Activated T-cell treated with anti-CD3 and anti-CD28 coated beads for 1 hour (primary cell): Measurements from ENCODE around the gene SCLY.
"Not testable (repeated sequence)": the region's sequence is repeated elsewhere in the genome, so short reads cannot be mapped to it uniquely, and the experiment has no call there.

Experiments
- DNase-seq: peaks from one replicate; pipeline ENCODE4 v3.0.0-alpha.2; 2020; ENCODE audit warnings: low read depth

The SCLY gene, protein sequence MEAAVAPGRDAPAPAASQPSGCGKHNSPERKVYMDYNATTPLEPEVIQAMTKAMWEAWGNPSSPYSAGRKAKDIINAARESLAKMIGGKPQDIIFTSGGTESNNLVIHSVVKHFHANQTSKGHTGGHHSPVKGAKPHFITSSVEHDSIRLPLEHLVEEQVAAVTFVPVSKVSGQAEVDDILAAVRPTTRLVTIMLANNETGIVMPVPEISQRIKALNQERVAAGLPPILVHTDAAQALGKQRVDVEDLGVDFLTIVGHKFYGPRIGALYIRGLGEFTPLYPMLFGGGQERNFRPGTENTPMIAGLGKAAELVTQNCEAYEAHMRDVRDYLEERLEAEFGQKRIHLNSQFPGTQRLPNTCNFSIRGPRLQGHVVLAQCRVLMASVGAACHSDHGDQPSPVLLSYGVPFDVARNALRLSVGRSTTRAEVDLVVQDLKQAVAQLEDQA

DNA sequence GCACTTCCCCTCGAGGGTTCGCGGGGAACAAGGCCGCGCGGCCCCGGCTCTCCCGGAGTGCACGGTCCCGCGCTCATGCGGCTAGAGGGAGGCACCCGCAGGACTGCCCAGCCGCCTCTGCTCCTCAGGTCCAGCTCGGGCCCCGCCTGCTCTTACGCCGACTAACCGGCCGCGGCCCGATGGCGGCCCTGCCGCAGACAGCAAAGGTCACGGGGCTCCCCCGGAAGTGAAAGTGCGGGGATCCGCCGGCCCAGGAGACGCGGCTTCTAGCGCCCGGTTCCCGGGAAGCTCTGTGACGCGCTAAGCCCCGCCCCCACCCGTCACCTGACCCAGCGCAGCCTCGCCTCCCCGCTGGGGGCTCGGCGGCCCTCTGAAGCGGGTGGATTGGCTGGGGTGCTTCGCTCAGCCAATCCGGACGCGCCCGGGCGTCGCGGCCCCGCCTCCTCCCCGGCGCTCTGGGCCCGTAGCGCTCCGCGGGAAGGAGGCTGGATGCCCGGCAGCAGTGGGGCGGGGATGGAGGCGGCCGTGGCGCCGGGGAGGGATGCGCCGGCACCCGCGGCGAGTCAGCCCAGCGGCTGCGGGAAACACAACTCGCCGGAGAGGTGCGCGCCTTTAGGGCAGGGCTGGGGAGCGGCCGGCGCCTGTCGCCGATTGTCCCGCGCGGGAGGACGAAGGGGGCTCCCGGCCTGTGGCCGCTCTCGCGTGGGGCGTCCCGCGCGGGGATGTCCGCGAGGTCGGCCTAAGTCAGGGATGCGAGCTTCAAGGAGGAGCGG, at the start of gene SCLY:
Gene SCLY (plus strand): TSS at position 460 of the 773 bp plus-strand sequence. CDS start 54 bp downstream, at position 514.
- peak; percentile 92 for DNase-seq

- DNase-seq = no peak
These were observed 47.0 kb upstream of the SCLY start for GRCh38 chr2:238013806-238014205.

- no peak for DNase-seq
These were observed 45.1 kb upstream of the SCLY start for GRCh38 chr2:238015705-238016104.

DNA sequence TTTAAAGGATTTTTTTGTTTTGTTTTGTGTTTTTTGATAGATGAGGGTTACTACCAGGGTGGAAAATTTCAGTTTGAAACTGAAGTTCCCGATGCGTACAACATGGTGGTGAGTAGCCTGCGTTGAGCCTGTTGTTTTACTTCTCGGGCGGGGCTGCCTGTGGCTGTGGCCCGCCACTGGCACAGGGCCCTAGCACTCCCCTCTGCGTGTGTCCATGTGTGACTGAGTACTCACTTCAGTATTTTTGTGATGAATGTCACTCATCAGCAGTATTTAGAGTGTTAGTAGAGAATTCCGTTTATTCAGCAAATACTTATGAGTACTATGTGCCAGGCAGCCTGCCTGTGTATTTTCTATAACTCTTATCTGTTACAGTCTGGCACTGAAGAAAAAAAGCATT, 44.3 kb upstream of the SCLY start:
- no peak for DNase-seq

- DNase-seq = no peak
These were observed 40.8 kb upstream of the SCLY start for GRCh38 chr2:238019962-238020361.

- no peak for DNase-seq
These were observed 40.0 kb upstream of the SCLY start for GRCh38 chr2:238020816-238021215.

GRCh38 chr2:238021327-238021726, 39.5 kb upstream of the SCLY start:
- DNase-seq = no peak

DNA sequence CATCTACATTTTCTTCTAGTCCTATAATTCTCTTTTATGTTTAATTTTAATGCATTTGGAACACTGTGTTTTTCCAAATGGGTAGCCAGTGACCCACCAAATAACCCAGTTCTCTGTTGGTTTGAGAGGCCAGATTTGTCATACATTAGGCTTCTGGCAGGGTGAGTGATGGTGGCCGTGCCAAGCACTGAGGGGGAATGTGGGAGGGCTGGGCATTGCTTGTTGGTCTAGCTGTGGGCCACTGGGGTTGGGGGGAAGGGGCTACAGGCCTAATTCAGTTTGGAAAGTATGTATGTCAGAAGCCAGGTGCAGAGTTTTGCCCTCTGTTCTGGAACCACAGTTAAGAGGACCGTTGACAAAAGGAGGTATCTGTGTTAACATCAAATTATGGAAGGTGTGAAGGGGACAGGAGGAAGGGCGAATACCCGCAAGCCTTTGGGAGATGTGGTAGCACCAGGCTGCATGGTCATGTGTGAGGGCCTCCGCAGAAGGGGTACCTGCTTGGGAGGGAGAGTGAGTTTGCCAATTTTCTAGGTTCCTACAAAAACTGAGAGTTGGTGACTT, 38.1 kb upstream of the SCLY start:
- no peak for DNase-seq

GRCh38 chr2:238023608-238024007, 37.2 kb upstream of the SCLY start:
- no peak for DNase-seq

GRCh38 chr2:238024986-238025385, 35.8 kb upstream of the SCLY start:
- no peak for DNase-seq

- no peak for DNase-seq
These were observed 35.0 kb upstream of the SCLY start for GRCh38 chr2:238025741-238026360.

DNA sequence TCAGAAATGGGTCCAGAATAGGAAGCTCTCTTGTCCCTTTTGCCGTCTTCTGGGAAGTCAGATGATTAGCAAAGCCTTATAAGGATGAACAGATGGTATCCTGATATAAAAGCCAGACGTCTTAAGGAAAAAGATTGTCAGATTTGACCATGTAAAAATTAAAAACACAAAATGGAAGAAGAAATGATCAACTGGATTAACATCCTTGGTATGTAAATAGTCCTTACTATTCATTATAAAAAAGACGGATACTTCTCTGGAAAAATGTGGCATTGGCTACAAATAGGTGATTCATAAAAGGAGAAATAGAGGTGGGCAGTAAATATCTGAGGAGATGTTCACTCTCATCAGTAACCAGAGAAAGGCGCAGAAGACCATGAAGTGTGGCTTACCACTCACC, 33.7 kb upstream of the SCLY start:
- DNase-seq = no peak

DNA sequence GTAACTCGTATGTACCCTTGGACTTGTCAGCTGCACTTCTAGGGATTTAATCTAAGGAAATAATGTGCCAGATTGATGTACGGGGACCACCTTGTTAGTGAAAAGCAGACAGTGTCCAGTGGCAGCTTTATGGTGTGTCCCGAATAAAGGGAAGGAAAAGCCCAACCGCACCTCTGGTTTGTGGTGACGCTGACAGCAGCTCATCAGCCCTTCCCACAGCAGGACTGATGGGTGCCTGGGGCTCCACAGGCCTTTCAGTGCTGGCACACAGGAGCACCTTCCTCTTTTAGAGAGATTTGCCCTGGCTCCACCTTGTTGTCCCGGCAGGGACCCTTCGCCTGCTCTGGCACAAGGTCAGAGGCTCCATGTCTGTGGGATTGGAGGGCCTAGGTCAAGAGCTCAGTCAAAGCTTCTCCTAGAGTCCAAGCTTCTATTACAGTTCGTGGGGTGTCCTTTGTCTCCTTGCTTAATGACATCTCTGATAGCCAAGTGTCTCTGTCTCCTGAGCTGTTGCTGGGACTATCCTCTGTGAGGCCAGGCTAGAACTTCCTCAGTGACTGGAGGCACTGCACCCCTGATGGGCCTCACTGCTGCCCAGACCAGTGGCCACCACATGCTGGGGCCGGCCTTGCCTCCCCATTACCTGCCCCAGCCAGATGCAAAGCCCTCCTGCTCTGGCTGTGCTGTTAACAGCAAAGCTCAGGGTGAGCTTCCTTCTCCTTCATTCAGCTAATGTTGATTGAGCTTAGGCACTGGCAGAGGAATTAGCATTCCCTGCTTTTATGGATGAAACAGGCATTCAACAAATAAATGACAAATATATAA, 33.0 kb upstream of the SCLY start:
- DNase-seq = no peak

DNA sequence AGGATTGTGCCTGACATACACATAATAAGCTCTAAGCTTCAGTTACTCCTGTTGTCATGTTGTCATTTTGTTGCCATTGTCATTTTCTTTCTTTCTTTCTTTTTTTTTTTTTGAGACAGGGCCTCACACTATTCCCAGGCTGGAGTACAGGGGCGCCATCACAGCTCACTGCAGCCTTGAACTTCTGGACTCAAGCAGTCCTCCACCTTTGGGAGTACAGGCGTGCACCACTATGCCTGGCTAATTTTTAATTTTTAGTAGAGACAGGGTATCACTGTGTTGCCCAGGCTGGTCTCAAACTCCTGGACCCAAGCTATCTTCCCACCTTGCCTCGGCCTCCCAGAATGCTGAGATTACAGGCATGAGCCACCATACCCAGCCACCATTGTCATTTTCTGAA, 30.9 kb upstream of the SCLY start:
- no peak for DNase-seq

DNA sequence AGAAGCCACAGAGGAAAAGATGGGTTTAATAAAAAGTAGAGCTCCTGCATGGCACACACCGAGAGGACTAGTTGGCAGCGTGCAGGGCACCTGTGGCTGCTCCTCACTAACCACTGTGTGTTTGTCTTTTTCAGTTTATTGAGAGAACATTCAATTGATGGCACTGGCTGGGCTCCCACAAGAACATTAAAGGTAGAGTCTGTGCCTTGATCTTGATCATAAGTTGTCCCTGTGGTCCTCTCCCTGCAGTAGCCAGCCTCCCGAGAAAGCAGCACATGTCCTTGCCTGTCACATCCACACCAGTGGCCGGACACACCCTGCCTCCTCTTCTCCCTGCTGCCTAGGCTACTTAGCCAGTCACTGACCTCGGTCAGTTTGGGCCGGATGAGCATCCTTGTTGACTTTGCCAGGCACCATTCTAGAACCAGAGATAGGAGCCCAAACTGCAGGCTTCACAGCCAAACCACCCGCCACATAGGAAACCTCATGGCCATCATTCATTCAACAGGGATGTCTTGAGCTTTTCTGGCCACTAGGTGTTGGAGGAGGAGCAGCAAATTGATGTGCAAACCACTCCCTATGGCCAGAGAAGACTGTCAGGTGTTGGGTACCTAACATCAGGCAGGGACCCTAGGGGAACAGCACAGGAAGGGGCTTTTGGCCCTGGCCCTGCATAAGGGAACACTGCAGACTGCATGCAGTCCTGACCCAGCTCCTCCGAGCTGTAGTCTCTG, 30.2 kb upstream of the SCLY start:
- no peak for DNase-seq

GRCh38 chr2:238031751-238032150, 29.1 kb upstream of the SCLY start:
- no peak for DNase-seq

- DNase-seq = no peak
These were observed 28.0 kb upstream of the SCLY start for GRCh38 chr2:238032755-238033337.

DNA sequence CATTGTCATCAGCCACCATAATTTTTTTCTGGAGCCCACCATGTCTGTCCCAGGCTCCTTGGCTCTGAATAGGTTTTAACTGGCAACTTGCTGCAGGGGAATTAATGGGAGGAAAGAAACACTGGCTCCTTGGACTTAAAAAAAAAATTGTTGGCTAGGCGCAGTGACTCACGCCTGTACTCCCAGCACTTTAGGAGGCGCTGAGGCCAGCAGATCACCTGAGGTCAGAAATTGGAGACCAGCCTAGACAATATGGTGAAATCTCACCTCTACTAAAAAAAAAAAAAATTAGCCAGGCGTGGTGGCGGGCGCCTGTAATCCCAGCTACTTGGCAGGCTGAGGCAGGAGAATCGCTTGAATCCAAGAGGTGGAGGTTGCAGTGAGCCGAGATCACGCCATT, 26.8 kb upstream of the SCLY start:
- DNase-seq = not testable (repeated sequence)

DNA sequence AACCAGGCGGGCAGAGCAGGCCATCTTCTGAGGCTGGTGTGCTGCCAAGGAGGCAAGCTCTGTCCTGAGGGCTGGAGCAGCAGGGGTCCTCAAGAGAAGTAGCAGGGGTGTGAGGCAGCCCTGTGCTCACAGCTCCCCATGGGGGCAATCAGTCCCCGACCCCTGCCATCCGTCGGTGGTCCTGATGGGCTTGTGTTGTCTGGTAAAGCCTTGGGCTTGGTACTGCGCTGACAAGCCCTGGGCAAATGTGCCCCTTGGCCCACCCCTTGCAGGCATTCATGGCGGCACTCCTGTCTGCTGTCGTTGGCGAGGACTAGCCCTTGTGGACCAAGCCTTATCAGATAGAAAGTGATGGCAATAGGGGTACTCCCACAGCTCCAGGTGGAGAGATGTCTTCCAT, 22.6 kb upstream of the SCLY start:
- DNase-seq = no peak

DNA sequence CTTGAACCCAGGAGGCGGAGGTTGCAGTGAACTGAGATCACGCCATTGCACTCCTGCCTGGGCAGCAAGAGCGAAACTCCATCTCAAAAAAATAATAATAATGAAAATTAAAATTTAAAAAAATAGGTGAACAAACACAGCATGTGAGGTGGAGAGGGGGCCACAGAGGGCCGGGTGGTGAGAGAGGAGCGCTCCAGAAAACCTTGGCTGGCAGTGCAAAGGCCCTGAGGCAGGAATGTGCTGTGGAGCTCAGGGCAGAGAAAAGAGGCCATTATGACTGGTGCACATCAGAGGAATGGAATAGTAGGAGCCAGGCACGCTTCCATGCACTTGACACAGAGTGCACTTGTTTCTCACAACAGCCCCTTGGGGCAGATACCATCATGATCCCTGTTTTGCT, 21.6 kb upstream of the SCLY start:
- DNase-seq = no peak

DNA sequence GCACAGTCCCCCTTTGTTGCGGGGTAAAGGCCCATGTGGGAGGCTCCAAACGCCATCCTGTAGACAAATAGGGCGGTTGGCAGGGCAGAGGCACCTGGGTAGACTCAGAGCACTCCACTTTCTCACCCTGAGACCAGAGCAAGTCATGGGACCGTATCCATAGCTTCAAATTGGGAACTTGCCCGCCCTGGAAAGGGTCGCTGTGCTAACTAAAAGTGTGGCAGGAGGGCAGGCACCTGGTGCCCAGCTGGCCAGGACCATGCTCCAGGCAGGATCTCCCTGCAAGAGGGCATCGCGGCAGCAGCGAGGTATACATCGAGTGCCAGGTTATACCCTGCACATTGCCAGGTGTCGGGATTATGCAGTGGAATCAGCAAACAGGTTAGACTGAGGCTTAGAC, 20.8 kb upstream of the SCLY start:
- no peak for DNase-seq
